Measurements from ENCODE around the gene DDX3Y. TPM values are rescaled to one million over a fixed set of nuclear protein-coding genes. Genes with fewer than 3 reads are reported as not detected.

DDX3Y gene
- not detected for total RNA-seq

DNA sequence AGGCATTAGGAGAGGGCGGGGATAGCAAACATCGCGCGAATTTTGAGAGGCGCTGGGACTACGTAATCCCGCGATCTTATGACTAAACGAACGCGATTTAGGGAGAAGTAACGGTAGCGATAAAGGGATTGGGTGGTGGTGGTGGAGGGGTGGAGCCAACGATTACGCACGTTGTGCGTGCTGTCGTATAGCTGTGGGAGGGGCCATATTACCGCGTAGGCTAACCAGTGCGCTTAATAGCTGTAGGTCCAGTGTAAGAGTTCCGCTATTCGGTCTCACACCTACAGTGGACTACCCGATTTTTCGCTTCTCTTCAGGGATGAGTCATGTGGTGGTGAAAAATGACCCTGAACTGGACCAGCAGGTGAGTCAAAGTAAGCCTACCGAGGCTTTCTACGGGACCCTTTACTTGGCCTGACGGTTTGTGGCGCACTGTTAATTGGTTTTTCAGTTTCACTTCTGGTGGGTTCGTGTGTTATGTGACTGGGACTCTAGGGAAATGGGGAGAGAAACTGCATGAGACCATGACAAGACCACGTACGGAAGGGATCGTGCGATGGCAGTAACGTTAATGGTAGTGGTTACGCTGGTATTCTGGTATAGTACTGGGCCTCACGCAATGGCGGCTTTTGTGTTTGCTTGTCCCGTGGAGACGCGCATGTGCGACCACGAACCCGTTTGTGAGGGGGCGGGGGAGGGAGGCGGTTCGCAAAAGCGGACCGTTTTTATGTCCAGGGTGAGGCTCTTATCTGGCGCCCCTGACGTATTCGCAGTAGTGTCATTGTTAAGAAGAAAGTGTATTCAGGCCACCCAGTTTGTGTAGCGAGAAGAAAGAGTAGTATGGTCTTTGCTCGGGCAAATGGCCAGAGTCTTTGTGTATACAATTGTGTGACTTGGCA is at the start of gene DDX3Y:
TSS of gene DDX3Y (plus strand) at position 251 of the 899 bp plus-strand sequence. CDS start at position 320, 69 bp downstream.
- peak; percentile 68 for DNase-seq

DNA sequence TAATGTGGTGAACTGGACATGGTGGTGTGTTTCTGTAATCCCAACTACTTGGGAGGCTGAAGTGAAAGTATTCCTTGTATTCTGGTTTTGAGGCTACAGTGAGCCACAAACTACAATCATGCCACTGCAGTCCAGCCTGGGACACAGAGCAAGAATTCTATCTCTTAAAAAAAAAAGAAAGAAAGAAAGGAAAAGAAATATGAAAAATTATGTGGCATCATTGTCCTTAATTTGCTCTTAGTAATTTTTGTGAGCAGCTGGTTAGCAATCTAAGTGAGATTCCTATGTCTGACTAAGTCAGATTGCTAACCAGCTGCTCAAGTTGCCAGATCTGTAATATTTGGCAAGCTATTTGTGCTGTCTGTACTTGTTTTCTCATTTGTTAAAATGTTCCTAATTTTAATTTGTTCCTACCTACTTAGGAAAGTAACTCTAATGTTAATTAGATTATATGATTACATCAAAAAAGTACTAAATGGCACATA is 48.8 kb upstream of the DDX3Y start:
- no peak for DNase-seq

DNA sequence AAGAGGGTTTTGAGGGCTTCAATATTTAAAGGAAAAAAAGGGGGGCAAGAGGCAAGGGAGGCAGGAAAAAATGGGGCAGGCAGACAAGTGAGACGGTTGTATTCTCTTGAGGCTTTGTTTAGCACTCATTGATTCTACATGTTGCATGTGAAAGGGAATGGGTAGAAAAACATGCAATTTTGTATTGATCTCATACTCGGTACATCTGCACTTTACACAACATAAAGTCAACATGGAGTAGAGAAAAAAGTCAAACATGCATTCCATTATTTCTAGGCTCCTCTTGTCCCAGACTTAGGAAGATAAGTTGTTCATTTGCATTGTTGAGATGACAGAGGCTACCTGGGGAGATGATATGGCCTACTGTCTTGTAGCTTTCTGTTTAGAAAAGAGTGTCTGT is 36.7 kb upstream of the DDX3Y start:
- no peak for DNase-seq

DNA sequence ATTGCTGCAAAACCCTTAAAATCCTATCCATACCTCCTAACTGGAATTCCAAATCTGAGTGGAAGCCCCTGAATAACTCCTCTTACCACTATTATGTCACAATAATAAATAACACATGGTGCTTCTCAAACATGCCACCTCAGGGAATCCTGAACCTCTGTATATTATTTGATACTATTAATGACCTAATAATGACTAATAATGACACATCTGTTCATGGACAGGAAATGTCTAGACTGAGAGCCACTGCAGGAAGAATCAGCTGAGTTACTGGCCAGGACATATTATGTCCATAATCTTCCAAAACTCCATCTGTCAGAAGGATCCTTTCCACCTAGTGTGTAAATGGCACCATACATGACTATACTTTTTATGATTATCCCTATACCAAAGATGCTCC is 7.7 kb upstream of the DDX3Y start:
- DNase-seq, result no peak

DNA sequence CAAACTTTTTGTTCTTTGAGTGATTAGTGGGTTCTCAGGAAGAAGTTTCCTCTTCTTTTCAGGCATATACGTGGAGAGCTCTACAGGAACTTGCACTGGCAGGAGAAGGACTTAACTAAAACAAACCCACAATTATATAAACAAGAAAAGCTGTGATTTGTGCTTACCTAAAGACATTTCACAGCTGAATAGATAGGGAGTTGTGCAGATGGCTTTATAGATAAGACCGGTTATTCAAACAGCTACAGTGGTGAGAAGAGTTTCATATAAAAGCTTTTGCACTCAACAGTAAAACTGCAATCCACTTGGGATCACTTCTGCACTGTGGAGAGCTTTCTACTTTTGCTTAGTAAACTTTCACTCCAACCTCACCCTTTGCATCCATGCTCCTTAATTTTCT is 6.1 kb upstream of the DDX3Y start:
- no peak for DNase-seq

DNA sequence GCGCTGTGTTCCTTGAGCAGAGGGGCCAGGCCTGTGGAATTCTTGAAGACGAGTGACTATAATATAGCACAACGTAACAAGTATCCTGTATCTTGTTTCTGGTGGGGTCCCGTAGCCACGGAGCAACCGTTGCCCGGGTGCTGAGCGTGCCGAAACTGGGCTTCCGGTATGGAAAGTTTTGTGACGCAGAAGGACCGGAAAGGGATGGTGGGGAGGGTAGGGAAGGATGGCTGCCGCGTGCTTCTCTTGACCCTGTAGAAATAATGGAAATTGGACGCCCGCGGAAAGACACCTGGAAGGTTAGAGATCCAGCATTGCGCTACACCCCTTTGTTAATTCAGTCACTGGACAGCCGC is 827 bp downstream of the DDX3Y start:
- peak; percentile 29 for DNase-seq

DNA sequence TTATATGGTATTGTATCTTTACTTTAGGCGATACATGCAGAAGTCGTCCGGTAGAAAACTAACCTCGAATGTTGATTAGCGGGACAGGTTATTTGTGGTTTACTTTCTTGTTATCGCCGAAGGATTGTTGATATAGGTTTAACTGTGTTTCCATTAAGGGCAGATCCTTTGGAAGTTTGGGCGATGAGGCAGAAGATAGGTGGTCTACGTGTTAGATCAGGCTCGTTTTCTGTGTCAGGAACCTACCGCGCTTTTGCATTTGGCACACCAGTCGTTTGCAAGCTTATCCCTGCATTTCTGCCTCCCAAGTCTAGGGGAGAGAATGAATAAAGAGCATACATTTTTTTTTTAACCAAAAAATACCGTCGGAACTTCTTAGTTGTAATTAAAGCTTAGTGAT is 1.2 kb downstream of the DDX3Y start:
- DNase-seq, result no peak

DNA sequence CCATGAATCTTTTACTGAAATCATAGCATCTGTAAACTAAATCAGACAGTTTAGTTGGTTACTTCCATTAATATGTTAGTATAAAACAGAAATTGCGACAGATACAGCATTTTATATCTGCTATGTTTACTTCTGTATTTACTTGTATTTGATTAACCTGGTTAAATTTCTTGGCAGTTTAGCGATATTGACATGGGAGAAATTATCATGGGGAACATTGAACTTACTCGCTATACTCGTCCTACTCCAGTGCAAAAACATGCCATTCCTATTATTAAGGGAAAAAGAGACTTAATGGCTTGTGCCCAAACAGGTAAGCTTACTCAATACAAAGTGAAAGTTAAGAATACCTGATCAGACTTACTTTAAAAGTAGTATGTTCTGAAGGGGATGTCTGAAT is 8.9 kb downstream of the DDX3Y start:
- no peak for DNase-seq

DNA sequence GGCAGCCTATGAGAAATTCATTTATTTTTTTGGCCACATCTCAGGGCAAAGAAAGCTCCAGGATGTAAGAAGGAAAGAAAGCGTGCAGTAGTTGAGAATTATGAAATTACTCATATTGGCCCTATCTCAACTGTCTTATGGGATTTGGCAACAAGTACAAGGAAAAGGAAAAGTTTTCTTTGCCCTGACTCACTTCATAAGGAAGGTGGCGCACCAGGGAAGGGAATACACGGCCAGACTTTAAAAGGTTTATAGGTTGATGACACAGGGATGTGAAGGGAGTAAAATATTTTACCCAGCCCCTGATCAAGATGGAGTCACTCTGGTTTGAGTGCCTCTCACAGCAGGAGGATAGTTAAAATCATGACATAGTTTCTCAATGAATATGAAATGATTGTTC is 23.4 kb downstream of the DDX3Y start:
- DNase-seq, result no peak

DNA sequence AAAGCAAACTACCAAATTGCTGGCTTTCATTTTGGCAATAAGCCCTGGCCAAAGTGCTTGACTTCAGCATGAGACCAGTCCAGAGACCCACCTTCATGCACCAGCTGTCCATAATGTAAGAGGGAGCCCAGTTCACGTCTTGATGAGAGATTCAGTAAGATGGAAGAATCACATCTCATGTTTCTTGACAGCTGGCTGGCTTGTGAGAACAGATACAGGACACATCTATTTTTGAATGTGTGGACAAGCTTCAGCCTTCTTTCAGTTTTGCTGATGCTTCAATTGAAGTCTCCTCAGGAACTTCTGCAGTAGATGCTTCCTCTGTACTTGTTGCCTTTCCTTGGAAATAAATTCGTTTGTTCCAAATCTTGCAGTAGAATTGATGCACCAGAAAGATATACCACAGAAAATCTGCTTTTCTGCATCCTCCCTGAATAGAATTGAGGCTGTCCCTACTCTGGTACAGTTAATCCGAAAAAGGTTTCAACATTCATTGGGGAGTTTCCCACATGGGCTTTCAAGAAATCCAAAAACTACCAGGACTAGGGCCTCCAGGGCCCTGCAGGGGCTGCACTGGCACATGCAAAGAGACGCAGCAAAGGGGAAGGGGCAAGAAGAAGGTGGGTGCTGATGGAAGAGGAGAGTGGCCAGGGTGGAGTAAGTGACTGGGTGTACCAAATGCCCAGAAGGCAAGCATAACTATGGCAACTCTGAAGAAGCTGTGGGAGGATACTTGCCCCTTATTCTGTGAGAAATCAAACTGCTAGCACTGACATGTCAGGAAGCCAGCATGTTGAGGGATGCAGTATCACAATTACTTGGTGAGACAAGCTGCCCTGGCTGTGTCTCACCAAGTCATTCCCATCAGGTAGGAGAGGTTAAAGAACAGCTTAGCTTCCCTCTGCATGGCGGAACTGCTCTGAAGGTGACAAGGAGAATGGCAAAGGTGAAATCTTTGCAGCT is 37.3 kb downstream of the DDX3Y start:
- no peak for DNase-seq

Other genes with a start within 250 kb of the DDX3Y start
- gene USP9Y, start 203.6 kb upstream of the DDX3Y start, total RNA-seq, result not detected